H9 (cell line): ENCODE results near the gene MAL. TPM values are rescaled to one million over a fixed set of nuclear protein-coding genes. Genes with fewer than 3 reads are reported as not detected.

Experiments used
- DNase-seq: peaks from one replicate; pipeline ENCODE4 v3.0.0-alpha.2; 2017
- H2AFZ ChIP-seq: one replicate; pipeline ENCODE4 v1.6.1; 2013; ENCODE audit warnings: mild to moderate bottlenecking, low read length, control low read depth, moderate library complexity
- H2AK5ac ChIP-seq: 2 replicates; pipeline ENCODE4 v1.6.1; 2013; ENCODE audit warnings: low read length, control low read depth, mixed read lengths; ENCODE audit not compliant: insufficient read length
- H2BK120ac ChIP-seq: one replicate; pipeline ENCODE4 v1.6.1; 2013; ENCODE audit warnings: low read depth, mild to moderate bottlenecking, low read length, control low read depth, inconsistent platforms; ENCODE audit not compliant: poor library complexity, severe bottlenecking
- H2BK12ac ChIP-seq: 2 replicates; pipeline ENCODE4 v1.6.1; 2013; ENCODE audit warnings: low read length, control low read depth, mixed read lengths, low read depth; ENCODE audit not compliant: insufficient read length
- H2BK15ac ChIP-seq: 2 replicates; pipeline ENCODE4 v1.6.1; 2013; ENCODE audit warnings: low read depth, low read length, control low read depth
- H2BK20ac ChIP-seq: one replicate; pipeline ENCODE4 v1.6.1; 2013; ENCODE audit warnings: low read depth, mild to moderate bottlenecking, low read length, control low read depth, inconsistent platforms; ENCODE audit not compliant: poor library complexity, severe bottlenecking
- H2BK5ac ChIP-seq: 2 replicates; pipeline ENCODE4 v1.6.1; 2013; ENCODE audit warnings: low read length, control low read depth, mixed read lengths; ENCODE audit not compliant: insufficient read length
- H3K14ac ChIP-seq: 2 replicates; pipeline ENCODE4 v1.6.1; 2013; ENCODE audit warnings: low read length, control low read depth; ENCODE audit not compliant: insufficient read depth
- H3K18ac ChIP-seq: 2 replicates; pipeline ENCODE4 v1.6.1; 2013; ENCODE audit warnings: low read depth, mild to moderate bottlenecking, mixed read lengths, low read length, control low read depth; ENCODE audit not compliant: insufficient read length
- H3K23ac ChIP-seq: 2 replicates; pipeline ENCODE4 v1.6.1; 2013; ENCODE audit warnings: low read length, control low read depth, mixed read lengths, low read depth; ENCODE audit not compliant: insufficient read length
- H3K23me2 ChIP-seq: 2 replicates; pipeline ENCODE4 v1.6.1; 2013; ENCODE audit warnings: low read depth, mild to moderate bottlenecking, mixed read lengths, low read length, control low read depth; ENCODE audit not compliant: insufficient read length, poor library complexity, severe bottlenecking
- H3K27ac ChIP-seq: 2 replicates; pipeline ENCODE4 v1.5.1; 2013; ENCODE audit warnings: low read length, control low read depth, mixed read lengths, low read depth; ENCODE audit not compliant: insufficient read length
- H3K27me3 ChIP-seq: 2 replicates; pipeline ENCODE4 v1.6.1; 2013; ENCODE audit warnings: low read length, control low read depth, inconsistent platforms; ENCODE audit not compliant: insufficient read depth
- H3K4ac ChIP-seq: 2 replicates; pipeline ENCODE4 v1.6.1; 2013; ENCODE audit warnings: low read depth, mild to moderate bottlenecking, control low read depth, inconsistent platforms, low read length, moderate library complexity
- H3K4me1 ChIP-seq: 2 replicates; pipeline ENCODE4 v1.6.1; 2013; ENCODE audit warnings: low read length, control low read depth, inconsistent platforms; ENCODE audit not compliant: insufficient read depth
- H3K4me2 ChIP-seq: 2 replicates; pipeline ENCODE4 v1.6.1; 2013; ENCODE audit warnings: low read length, control low read depth, mixed read lengths; ENCODE audit not compliant: insufficient read length, insufficient read depth
- H3K56ac ChIP-seq: 2 replicates; pipeline ENCODE4 v1.6.1; 2013; ENCODE audit warnings: low read depth, mild to moderate bottlenecking, mixed read lengths, low read length, control low read depth; ENCODE audit not compliant: insufficient read length
- H3K79me1 ChIP-seq: 2 replicates; pipeline ENCODE4 v1.6.1; 2013; ENCODE audit warnings: low read depth, mild to moderate bottlenecking, moderate library complexity, low read length, control low read depth, inconsistent platforms; ENCODE audit not compliant: insufficient read depth, poor library complexity, severe bottlenecking
- H3K79me2 ChIP-seq: 2 replicates; pipeline ENCODE4 v1.6.1; 2013; ENCODE audit warnings: low read length, control low read depth, inconsistent platforms; ENCODE audit not compliant: insufficient read depth
- H3K9ac ChIP-seq: 2 replicates; pipeline ENCODE4 v1.6.1; 2013; ENCODE audit warnings: low read length, control low read depth, mixed read lengths; ENCODE audit not compliant: insufficient read length; ENCODE audit errors: extremely low read depth
- H3K9me3 ChIP-seq: one replicate; pipeline ENCODE4 v1.6.1; 2013; ENCODE audit warnings: low read depth, low read length, inconsistent platforms; ENCODE audit not compliant: control insufficient read depth
- H3T11ph ChIP-seq: one replicate; pipeline ENCODE4 v1.6.1; 2013; ENCODE audit warnings: mild to moderate bottlenecking, low read length, control low read depth, inconsistent platforms
- H4K20me1 ChIP-seq: one replicate; pipeline ENCODE4 v1.6.1; 2013; ENCODE audit not compliant: control insufficient read depth, insufficient read length, insufficient read depth
- H4K5ac ChIP-seq: 2 replicates; pipeline ENCODE4 v1.6.1; 2013; ENCODE audit warnings: low read depth, mild to moderate bottlenecking, mixed read lengths, low read length, control low read depth; ENCODE audit not compliant: insufficient read length
- H4K8ac ChIP-seq: replicated peaks from 2 replicates; pipeline ENCODE4 v1.6.1; 2013; ENCODE audit warnings: low read length, control low read depth, mixed read lengths, low read depth; ENCODE audit not compliant: insufficient read length
- H4K91ac ChIP-seq: 2 replicates; pipeline ENCODE4 v1.6.1; 2013; ENCODE audit warnings: low read depth, mild to moderate bottlenecking, moderate library complexity, mixed read lengths, low read length, control low read depth; ENCODE audit not compliant: insufficient read length
- H3K27ac Mint-ChIP-seq, 3 experiments: 2 replicates in 2 of 3; 3 replicates in 1 of 3; pipeline ENCODE4 v1.8.0; 2020 to 2021; ENCODE audit warnings: mixed read lengths in 3 of 3, mild to moderate bottlenecking in 1 of 3, moderate library complexity in 1 of 3
- H3K27me3 Mint-ChIP-seq: 2 replicates; pipeline ENCODE4 v1.8.0; 2021; ENCODE audit warnings: low read depth, mild to moderate bottlenecking, moderate library complexity, mixed read lengths
- H3K36me3 Mint-ChIP-seq, 3 experiments: 2 replicates in 2 of 3; 3 replicates in 1 of 3; pipeline ENCODE4 v1.8.0; 2020 to 2021; ENCODE audit warnings: low read depth in 3 of 3, mixed read lengths in 3 of 3; ENCODE audit not compliant: insufficient read depth in 1 of 3
- H3K4me1 Mint-ChIP-seq, 2 experiments: 2 replicates each; pipeline ENCODE4 v1.8.0; 2020; ENCODE audit warnings: mixed read lengths in 2 of 2
- H3K4me3 Mint-ChIP-seq, 2 experiments: 2 replicates in 1 of 2; 3 replicates in 1 of 2; pipeline ENCODE4 v1.8.0; 2020 to 2021; ENCODE audit warnings: mild to moderate bottlenecking in 2 of 2, mixed read lengths in 2 of 2, moderate library complexity in 1 of 2
- H3K9me3 Mint-ChIP-seq, 2 experiments: 2 replicates in 1 of 2; 3 replicates in 1 of 2; pipeline ENCODE4 v1.8.0; 2020; ENCODE audit warnings: mild to moderate bottlenecking in 2 of 2, mixed read lengths in 2 of 2, moderate library complexity in 1 of 2
- WGBS: extraction: QIAGEN DNeasy Blood & Tissue Kit; methylation state at CpG from one replicate; pipeline ENCODE4 v1.1.7; 2013; ENCODE audit warnings: missing lambda C conversion rate, low lambda C conversion rate, mixed read lengths; ENCODE audit not compliant: insufficient read length; ENCODE audit errors: extremely low coverage; 5-methylcytosine and 5-hydroxymethylcytosine counted together
- long read RNA-seq: library from polyadenylated mRNA; unstranded; transcript quantifications from one replicate; pipeline ENCODE4 v2.0.0, GENCODE V29; 2020
- total RNA-seq: library from RNA; stranded (reverse); gene quantifications from 2 replicates; pipeline ENCODE4 v1.2.1, GENCODE V29; 2021
- TF ChIP-seq, protein P1 (sequence below): fragments of 200-600 bp; sonication (generic); conservative IDR thresholded peaks from 3 replicates; pipeline ENCODE4 v1.8.0; 2021; ENCODE audit warnings: antibody characterized with exemption, mild to moderate bottlenecking

The MAL gene
- total RNA-seq = not detected in 2 replicates
- long read RNA-seq = 0 reads

DNA sequence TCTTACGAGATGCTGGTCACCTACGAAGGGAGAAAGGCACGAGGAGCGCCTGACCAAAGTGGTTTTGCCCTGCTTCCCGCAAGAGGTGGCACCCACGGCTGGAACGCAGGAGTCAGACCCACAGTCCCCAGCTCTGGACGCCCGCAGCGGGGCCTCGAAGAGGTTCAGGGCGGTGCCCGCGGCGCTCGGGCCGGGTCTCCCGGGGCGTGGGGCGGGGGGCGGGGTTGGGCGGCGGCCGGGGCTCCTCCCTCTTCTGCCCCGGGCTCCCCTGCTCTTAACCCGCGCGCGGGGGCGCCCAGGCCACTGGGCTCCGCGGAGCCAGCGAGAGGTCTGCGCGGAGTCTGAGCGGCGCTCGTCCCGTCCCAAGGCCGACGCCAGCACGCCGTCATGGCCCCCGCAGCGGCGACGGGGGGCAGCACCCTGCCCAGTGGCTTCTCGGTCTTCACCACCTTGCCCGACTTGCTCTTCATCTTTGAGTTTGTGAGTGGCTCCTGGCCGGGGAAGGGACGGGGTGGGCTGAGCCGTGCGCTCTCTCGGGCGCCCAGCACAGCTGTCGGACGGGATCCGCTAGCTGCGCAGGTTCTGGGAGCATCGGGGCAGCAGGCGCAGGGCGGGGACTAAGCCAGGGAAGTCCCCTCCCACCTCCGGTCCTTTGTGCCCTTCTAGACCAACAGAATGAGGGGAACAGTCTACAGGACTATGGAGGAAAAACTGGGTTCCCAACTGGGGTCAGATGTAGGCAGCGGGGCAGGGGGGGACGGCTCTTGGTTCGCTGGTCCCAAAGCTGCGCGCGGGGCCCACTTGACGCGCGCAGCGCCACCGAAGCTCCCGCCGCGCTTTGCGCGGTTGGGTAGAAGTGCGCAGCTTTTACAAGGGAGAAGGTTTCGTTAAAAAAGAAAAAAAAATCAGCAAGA, at the start of gene MAL:
Gene MAL, plus strand, starts transcription at position 303 of the 914 bp plus-strand sequence. Its CDS starts 85 bp downstream, at position 388.
- no peak within 1 kb of the TSS for H2BK15ac ChIP-seq
- no peaks in the 10 kb centered on the region for H3K9me3 Mint-ChIP-seq
- no peaks in the 10 kb centered on the region for H4K20me1 ChIP-seq
- H4K8ac ChIP-seq = no peak within 1 kb of the TSS
- no peak within 1 kb of the TSS for H3K4ac ChIP-seq
- H3K14ac ChIP-seq = no peak within 1 kb of the TSS
- peak; percentile 68 for DNase-seq
- no peak within 1 kb of the TSS for H3K18ac ChIP-seq
- no peak within 1 kb of the TSS for H2BK12ac ChIP-seq
- H3K36me3 Mint-ChIP-seq = no peaks in the 10 kb centered on the region; a peak in 1 of 7 replicates
- TF ChIP-seq, protein P1, sequence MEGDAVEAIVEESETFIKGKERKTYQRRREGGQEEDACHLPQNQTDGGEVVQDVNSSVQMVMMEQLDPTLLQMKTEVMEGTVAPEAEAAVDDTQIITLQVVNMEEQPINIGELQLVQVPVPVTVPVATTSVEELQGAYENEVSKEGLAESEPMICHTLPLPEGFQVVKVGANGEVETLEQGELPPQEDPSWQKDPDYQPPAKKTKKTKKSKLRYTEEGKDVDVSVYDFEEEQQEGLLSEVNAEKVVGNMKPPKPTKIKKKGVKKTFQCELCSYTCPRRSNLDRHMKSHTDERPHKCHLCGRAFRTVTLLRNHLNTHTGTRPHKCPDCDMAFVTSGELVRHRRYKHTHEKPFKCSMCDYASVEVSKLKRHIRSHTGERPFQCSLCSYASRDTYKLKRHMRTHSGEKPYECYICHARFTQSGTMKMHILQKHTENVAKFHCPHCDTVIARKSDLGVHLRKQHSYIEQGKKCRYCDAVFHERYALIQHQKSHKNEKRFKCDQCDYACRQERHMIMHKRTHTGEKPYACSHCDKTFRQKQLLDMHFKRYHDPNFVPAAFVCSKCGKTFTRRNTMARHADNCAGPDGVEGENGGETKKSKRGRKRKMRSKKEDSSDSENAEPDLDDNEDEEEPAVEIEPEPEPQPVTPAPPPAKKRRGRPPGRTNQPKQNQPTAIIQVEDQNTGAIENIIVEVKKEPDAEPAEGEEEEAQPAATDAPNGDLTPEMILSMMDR = no peak
- H3K27me3 Mint-ChIP-seq = peaks cover 96% of the 10 kb centered on the region
- no peak within 1 kb of the TSS for H3K9ac ChIP-seq
- H3K27me3 ChIP-seq = peaks cover 38% of the 10 kb centered on the region
- H2BK120ac ChIP-seq = no peak within 1 kb of the TSS
- H3K4me1 ChIP-seq = peaks cover 2% of the 10 kb centered on the region; the same call in 1 of the 2 replicates
- no peak within 1 kb of the TSS for H3K27ac Mint-ChIP-seq
- H3K9me3 ChIP-seq = no peaks in the 10 kb centered on the region
- H3K23ac ChIP-seq = no peak within 1 kb of the TSS
- peaks cover 8% of the 10 kb centered on the region for H3K23me2 ChIP-seq
- no peak within 1 kb of the TSS for H2BK5ac ChIP-seq
- no CpG with 5 or more reads among the region's 81 CpGs for WGBS
- peaks cover 21 to 33% of the 10 kb centered on the region in 2 experiments for H3K4me1 Mint-ChIP-seq
- peak within 1 kb of the TSS; percentile 69 for H3K4me2 ChIP-seq
- H3K79me2 ChIP-seq = no peaks in the 10 kb centered on the region
- no peak within 1 kb of the TSS for H4K5ac ChIP-seq
- H2AFZ ChIP-seq = no peak within 1 kb of the TSS
- H3K79me1 ChIP-seq = no peaks in the 10 kb centered on the region
- no peak within 1 kb of the TSS for H2AK5ac ChIP-seq
- peak within 1 kb of the TSS; percentile 70 to 90 for H3K4me3 Mint-ChIP-seq
- H4K91ac ChIP-seq = no peak within 1 kb of the TSS
- H3T11ph ChIP-seq = no peak within 1 kb of the TSS
- no peak within 1 kb of the TSS for H2BK20ac ChIP-seq
- H3K56ac ChIP-seq = no peak within 1 kb of the TSS
- no peak within 1 kb of the TSS for H3K27ac ChIP-seq
